HEK293 (cell line): ENCODE results near the gene SPINDOC.

Experiments
- CTCF ChIA-PET: fragments of 350-600 bp; formaldehyde crosslinking; extraction: SDS; loops from one replicate; lab custom pipeline; 2021; ENCODE audit warnings: antibody characterized with exemption; lab: Yijun Ruan, JAX
- POLR2A ChIA-PET: fragments of 300-600 bp; formaldehyde crosslinking; extraction: SDS; loops from one replicate; lab custom pipeline; 2020; ENCODE audit warnings: antibody characterized with exemption, inconsistent platforms; lab: Yijun Ruan, JAX
- H3K27ac ChIP-seq: fragments of 200-500 bp; sonication (Bioruptor generic); 2 replicates; pipeline ENCODE4 v1.5.1; 2014; ENCODE audit warnings: low read depth, low read length, control low read depth, inconsistent platforms; ENCODE audit errors: extremely low read depth
- H3K36me3 ChIP-seq, 2 experiments: fragments of 200-500 bp in 1 of 2; sonication (Bioruptor generic) in 1 of 2; 1 replicate in 1 of 2; 2 replicates in 1 of 2; pipeline ENCODE4 v1.5.1; 2014 to 2017; ENCODE audit warnings: inconsistent platforms in 2 of 2, low read length in 2 of 2; ENCODE audit not compliant: control insufficient read depth in 2 of 2, insufficient read depth in 1 of 2
- H3K4me1 ChIP-seq: fragments of 200-500 bp; sonication (Bioruptor generic); 2 replicates; pipeline ENCODE4 v1.5.1; 2014; ENCODE audit warnings: mild to moderate bottlenecking, low read length, inconsistent platforms; ENCODE audit not compliant: control insufficient read depth, insufficient read depth
- H3K4me3 ChIP-seq: 2 replicates; pipeline ENCODE4 v1.5.1; 2011; ENCODE audit warnings: low read depth, mild to moderate bottlenecking, control low read depth, low read length, moderate library complexity
- H3K9me3 ChIP-seq: fragments of 200-500 bp; sonication (Bioruptor generic); 2 replicates; pipeline ENCODE4 v1.5.1; 2014; ENCODE audit warnings: low read depth, low read length, inconsistent platforms; ENCODE audit not compliant: control insufficient read depth, insufficient read depth
- SCRT2 ChIP-seq: fragments of 450-650 bp; formaldehyde crosslinking; IDR thresholded peaks from 2 replicates; pipeline ENCODE4 v1.5.1; 2016; ENCODE audit warnings: missing biosample characterization, missing genetic modification characterization
- YY1 ChIP-seq: fragments of 450-650 bp; formaldehyde crosslinking; IDR thresholded peaks from 2 replicates; pipeline ENCODE4 v1.5.1; 2018; ENCODE audit warnings: missing biosample characterization, missing genetic modification characterization
- ZBTB21 ChIP-seq: fragments of 450-650 bp; formaldehyde crosslinking; IDR thresholded peaks from 2 replicates; pipeline ENCODE4 v1.5.1; 2017; ENCODE audit warnings: missing biosample characterization, missing genetic modification characterization
- ZEB2 ChIP-seq: fragments of 450-650 bp; formaldehyde crosslinking; IDR thresholded peaks from 2 replicates; pipeline ENCODE4 v1.5.1; 2016; ENCODE audit warnings: missing biosample characterization, missing genetic modification characterization
- ZNF121 ChIP-seq: fragments of 450-650 bp; formaldehyde crosslinking; IDR thresholded peaks from 2 replicates; pipeline ENCODE4 v1.5.1; 2016; ENCODE audit warnings: missing biosample characterization, missing genetic modification characterization
- ZNF132 ChIP-seq: fragments of 450-650 bp; formaldehyde crosslinking; IDR thresholded peaks from 2 replicates; pipeline ENCODE4 v1.5.1; 2017; ENCODE audit warnings: missing biosample characterization, missing genetic modification characterization, borderline replicate concordance
- ZNF16 ChIP-seq: fragments of 450-650 bp; formaldehyde crosslinking; IDR thresholded peaks from 2 replicates; pipeline ENCODE4 v1.5.1; 2016; ENCODE audit warnings: low read depth, missing biosample characterization, missing genetic modification characterization
- ZNF184 ChIP-seq: fragments of 450-650 bp; IDR thresholded peaks from 2 replicates; pipeline ENCODE4 v1.5.1; 2018; ENCODE audit warnings: missing biosample characterization, mild to moderate bottlenecking, missing genetic modification characterization
- ZNF335 ChIP-seq: fragments of 450-650 bp; formaldehyde crosslinking; conservative IDR thresholded peaks from 2 replicates; pipeline ENCODE4 v1.5.1; 2016; ENCODE audit warnings: missing biosample characterization, missing genetic modification characterization
- ZNF423 ChIP-seq: fragments of 450-650 bp; formaldehyde crosslinking; IDR thresholded peaks from 2 replicates; pipeline ENCODE4 v1.5.1; 2016; ENCODE audit warnings: missing biosample characterization, missing genetic modification characterization
- ZNF473 ChIP-seq: fragments of 450-650 bp; formaldehyde crosslinking; IDR thresholded peaks from 2 replicates; pipeline ENCODE4 v1.5.1; 2017; ENCODE audit warnings: missing biosample characterization, missing genetic modification characterization
- ZNF530 ChIP-seq: fragments of 450-650 bp; formaldehyde crosslinking; IDR thresholded peaks from 2 replicates; pipeline ENCODE4 v1.5.1; 2016; ENCODE audit warnings: low read depth, missing biosample characterization, missing genetic modification characterization
- ZNF561 ChIP-seq: fragments of 450-650 bp; IDR thresholded peaks from 2 replicates; pipeline ENCODE4 v1.5.1; 2018; ENCODE audit warnings: missing biosample characterization, missing genetic modification characterization, borderline replicate concordance
- ZNF585B ChIP-seq: fragments of 450-650 bp; formaldehyde crosslinking; IDR thresholded peaks from 2 replicates; pipeline ENCODE4 v1.5.1; 2016; ENCODE audit warnings: missing biosample characterization, missing genetic modification characterization
- ZNF768 ChIP-seq: fragments of 450-650 bp; formaldehyde crosslinking; IDR thresholded peaks from 2 replicates; pipeline ENCODE4 v1.5.1; 2018; ENCODE audit warnings: missing biosample characterization, mild to moderate bottlenecking, missing genetic modification characterization
- ZNF830 ChIP-seq: fragments of 450-650 bp; IDR thresholded peaks from 2 replicates; pipeline ENCODE4 v1.5.0; 2018; ENCODE audit warnings: missing biosample characterization, missing genetic modification characterization, low read depth, mild to moderate bottlenecking, moderate library complexity
- TF ChIP-seq, protein P1 (sequence below): fragments of 450-650 bp; formaldehyde crosslinking; IDR thresholded peaks from 2 replicates; pipeline ENCODE4 v1.5.1; 2017; ENCODE audit warnings: missing biosample characterization, missing genetic modification characterization
- TF ChIP-seq, protein P2 (sequence below): IDR thresholded peaks from 2 replicates; pipeline ENCODE4 v1.6.1; 2011; ENCODE audit warnings: mild to moderate bottlenecking, low read depth, low read length, borderline replicate concordance
- TF ChIP-seq, protein P3 (sequence below): fragments of 450-650 bp; formaldehyde crosslinking; IDR thresholded peaks from 2 replicates; pipeline ENCODE4 v1.5.1; 2016; ENCODE audit warnings: missing biosample characterization, missing genetic modification characterization
- TF ChIP-seq, protein P4 (sequence below): fragments of 450-650 bp; formaldehyde crosslinking; IDR thresholded peaks from 2 replicates; pipeline ENCODE4 v1.5.1; 2016; ENCODE audit warnings: missing biosample characterization, missing genetic modification characterization
- TF ChIP-seq, protein P5 (sequence below): fragments of 450-650 bp; formaldehyde crosslinking; IDR thresholded peaks from 2 replicates; pipeline ENCODE4 v1.5.1; 2016; ENCODE audit warnings: missing biosample characterization, missing genetic modification characterization
- TF ChIP-seq, protein P6 (sequence below): fragments of 450-650 bp; formaldehyde crosslinking; IDR thresholded peaks from 2 replicates; pipeline ENCODE4 v1.5.1; 2016; ENCODE audit warnings: missing biosample characterization, missing genetic modification characterization
- TF ChIP-seq, protein P7 (sequence below): fragments of 450-650 bp; formaldehyde crosslinking; IDR thresholded peaks from 2 replicates; pipeline ENCODE4 v1.5.1; 2016; ENCODE audit warnings: missing biosample characterization, missing genetic modification characterization

Gene SPINDOC

DNA sequence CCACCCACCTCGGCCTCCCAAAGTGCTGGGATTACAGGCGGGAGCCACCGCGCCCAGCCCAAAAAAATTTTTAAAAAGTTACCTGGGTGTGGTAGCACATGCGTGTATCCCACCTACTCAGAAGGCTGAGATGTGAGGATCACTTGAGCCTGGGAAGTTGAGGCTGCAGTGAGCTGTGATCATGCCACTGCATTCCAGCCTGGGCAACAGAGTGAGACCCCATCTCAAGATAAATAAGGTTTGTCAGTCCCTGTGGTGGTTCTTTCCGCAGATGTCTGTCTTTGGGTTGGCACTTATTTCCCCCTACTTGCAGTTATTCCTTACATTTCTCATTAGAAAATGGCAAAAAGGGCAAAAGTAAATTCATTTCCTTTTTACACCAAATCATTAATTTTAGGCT is 33.6 kb downstream of the SPINDOC start:
- Histone ChIP-seq H3K4me1 (0 out of 2 replicates have a peak, but pooled peaks cover 2% of the 10 kb centered on the region), H3K4me3 (no peak overlapping the region), H3K36me3 (peaks cover 0 to 14% of the 10 kb centered on the region in 2 experiments; a peak in 2 of 3 replicates), H3K9me3 (no peaks in the 10 kb centered on the region), H3K27ac (no peak overlapping the region)
- TF ChIP-seq, protein P1, sequence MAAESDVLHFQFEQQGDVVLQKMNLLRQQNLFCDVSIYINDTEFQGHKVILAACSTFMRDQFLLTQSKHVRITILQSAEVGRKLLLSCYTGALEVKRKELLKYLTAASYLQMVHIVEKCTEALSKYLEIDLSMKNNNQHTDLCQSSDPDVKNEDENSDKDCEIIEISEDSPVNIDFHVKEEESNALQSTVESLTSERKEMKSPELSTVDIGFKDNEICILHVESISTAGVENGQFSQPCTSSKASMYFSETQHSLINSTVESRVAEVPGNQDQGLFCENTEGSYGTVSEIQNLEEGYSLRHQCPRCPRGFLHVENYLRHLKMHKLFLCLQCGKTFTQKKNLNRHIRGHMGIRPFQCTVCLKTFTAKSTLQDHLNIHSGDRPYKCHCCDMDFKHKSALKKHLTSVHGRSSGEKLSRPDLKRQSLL: no peak
- TF ChIP-seq, protein P2, sequence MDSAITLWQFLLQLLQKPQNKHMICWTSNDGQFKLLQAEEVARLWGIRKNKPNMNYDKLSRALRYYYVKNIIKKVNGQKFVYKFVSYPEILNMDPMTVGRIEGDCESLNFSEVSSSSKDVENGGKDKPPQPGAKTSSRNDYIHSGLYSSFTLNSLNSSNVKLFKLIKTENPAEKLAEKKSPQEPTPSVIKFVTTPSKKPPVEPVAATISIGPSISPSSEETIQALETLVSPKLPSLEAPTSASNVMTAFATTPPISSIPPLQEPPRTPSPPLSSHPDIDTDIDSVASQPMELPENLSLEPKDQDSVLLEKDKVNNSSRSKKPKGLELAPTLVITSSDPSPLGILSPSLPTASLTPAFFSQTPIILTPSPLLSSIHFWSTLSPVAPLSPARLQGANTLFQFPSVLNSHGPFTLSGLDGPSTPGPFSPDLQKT: no peak
- TF ChIP-seq, protein P3, sequence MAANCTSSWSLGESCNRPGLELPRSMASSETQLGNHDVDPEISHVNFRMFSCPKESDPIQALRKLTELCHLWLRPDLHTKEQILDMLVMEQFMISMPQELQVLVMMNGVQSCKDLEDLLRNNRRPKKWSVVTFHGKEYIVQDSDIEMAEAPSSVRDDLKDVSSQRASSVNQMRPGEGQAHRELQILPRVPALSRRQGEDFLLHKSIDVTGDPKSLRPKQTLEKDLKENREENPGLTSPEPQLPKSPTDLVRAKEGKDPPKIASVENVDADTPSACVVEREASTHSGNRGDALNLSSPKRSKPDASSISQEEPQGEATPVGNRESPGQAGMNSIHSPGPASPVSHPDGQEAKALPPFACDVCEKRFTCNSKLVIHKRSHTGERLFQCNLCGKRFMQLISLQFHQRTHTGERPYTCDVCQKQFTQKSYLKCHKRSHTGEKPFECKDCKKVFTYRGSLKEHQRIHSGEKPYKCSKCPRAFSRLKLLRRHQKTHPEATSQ (tag by site-specific recombination): no peak
- TF ChIP-seq ZNF561 (tag by site-specific recombination) (no peak), ZNF121 (tag by site-specific recombination) (0 out of 2 replicates have a peak, but pooled peaks have one; percentile 28)
- ChIA-PET CTCF (interaction anchor here (0.9 to 1.9 kb wide), 2 partner anchors 9 to 10 kb away, joined by 3 to 5 read pairs; no protein-coding TSS in a partner anchor), POLR2A (no interaction called here)

DNA sequence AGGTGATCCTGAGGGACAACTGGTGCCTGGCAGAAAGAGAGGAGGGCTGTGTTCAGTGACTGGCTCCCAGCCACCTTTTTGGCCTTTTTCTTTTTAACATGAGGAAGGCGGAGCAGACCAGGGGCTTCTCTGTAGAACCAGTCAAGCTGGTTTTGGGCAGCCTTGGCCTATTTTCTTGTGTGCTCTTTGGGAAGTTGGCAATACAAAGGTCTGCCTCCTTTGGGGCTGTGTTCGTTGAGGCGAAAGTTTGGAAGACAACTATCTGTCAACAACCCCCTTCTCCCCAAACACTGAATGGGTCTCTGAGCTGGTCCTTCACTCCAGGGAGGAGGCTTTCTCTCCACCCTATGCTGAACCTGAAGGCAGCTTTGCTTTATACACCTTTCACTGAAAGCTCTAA is 34.1 kb downstream of the SPINDOC start:
- Histone ChIP-seq H3K36me3 (peaks cover 0 to 12% of the 10 kb centered on the region in 2 experiments; a peak in 2 of 3 replicates), H3K9me3 (no peaks in the 10 kb centered on the region), H3K4me3 (no peak overlapping the region)
- TF ChIP-seq ZNF184 (tag by site-specific recombination): no peak
- no peak for TF ChIP-seq ZBTB21
- TF ChIP-seq, protein P4, sequence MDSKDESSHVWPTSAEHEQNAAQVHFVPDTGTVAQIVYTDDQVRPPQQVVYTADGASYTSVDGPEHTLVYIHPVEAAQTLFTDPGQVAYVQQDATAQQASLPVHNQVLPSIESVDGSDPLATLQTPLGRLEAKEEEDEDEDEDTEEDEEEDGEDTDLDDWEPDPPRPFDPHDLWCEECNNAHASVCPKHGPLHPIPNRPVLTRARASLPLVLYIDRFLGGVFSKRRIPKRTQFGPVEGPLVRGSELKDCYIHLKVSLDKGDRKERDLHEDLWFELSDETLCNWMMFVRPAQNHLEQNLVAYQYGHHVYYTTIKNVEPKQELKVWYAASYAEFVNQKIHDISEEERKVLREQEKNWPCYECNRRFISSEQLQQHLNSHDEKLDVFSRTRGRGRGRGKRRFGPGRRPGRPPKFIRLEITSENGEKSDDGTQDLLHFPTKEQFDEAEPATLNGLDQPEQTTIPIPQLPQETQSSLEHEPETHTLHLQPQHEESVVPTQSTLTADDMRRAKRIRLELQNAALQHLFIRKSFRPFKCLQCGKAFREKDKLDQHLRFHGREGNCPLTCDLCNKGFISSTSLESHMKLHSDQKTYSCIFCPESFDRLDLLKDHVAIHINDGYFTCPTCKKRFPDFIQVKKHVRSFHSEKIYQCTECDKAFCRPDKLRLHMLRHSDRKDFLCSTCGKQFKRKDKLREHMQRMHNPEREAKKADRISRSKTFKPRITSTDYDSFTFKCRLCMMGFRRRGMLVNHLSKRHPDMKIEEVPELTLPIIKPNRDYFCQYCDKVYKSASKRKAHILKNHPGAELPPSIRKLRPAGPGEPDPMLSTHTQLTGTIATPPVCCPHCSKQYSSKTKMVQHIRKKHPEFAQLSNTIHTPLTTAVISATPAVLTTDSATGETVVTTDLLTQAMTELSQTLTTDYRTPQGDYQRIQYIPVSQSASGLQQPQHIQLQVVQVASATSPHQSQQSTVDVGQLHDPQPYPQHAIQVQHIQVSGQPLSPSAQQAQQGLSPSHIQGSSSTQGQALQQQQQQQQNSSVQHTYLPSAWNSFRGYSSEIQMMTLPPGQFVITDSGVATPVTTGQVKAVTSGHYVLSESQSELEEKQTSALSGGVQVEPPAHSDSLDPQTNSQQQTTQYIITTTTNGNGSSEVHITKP (tag by site-specific recombination): no peak
- TF ChIP-seq, protein P5, sequence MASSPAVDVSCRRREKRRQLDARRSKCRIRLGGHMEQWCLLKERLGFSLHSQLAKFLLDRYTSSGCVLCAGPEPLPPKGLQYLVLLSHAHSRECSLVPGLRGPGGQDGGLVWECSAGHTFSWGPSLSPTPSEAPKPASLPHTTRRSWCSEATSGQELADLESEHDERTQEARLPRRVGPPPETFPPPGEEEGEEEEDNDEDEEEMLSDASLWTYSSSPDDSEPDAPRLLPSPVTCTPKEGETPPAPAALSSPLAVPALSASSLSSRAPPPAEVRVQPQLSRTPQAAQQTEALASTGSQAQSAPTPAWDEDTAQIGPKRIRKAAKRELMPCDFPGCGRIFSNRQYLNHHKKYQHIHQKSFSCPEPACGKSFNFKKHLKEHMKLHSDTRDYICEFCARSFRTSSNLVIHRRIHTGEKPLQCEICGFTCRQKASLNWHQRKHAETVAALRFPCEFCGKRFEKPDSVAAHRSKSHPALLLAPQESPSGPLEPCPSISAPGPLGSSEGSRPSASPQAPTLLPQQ (tag by site-specific recombination): no peak
- TF ChIP-seq SCRT2 (tag by site-specific recombination): no peak
- TF ChIP-seq ZNF768: no peak
- TF ChIP-seq ZNF530: no peak
- no peak for TF ChIP-seq ZNF561 (tag by site-specific recombination)
- TF ChIP-seq, protein P6, sequence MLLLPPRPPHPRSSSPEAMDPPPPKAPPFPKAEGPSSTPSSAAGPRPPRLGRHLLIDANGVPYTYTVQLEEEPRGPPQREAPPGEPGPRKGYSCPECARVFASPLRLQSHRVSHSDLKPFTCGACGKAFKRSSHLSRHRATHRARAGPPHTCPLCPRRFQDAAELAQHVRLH (tag by site-specific recombination): no peak
- TF ChIP-seq ZNF16: no peak
- no peak for TF ChIP-seq ZNF335
- TF ChIP-seq ZEB2 (tag by site-specific recombination): no peak
- TF ChIP-seq ZNF585B (tag by site-specific recombination): no peak
- no peak for TF ChIP-seq ZNF473 (tag by site-specific recombination)
- no peak for TF ChIP-seq YY1 (tag by site-specific recombination)
- no peak for TF ChIP-seq ZNF830 (tag by site-specific recombination)
- no peak for TF ChIP-seq ZNF132
- no peak for TF ChIP-seq ZNF423 (tag by site-specific recombination)
- TF ChIP-seq, protein P7, sequence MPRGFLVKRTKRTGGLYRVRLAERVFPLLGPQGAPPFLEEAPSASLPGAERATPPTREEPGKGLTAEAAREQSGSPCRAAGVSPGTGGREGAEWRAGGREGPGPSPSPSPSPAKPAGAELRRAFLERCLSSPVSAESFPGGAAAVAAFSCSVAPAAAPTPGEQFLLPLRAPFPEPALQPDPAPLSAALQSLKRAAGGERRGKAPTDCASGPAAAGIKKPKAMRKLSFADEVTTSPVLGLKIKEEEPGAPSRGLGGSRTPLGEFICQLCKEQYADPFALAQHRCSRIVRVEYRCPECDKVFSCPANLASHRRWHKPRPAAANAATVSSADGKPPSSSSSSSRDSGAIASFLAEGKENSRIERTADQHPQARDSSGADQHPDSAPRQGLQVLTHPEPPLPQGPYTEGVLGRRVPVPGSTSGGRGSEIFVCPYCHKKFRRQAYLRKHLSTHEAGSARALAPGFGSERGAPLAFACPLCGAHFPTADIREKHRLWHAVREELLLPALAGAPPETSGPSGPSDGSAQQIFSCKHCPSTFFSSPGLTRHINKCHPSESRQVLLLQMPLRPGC: no peak
- TF ChIP-seq, all 188 proteins: peak for 0
- ChIA-PET POLR2A (interaction anchor here (1.4 kb wide), 1 partner anchor 8 kb away, joined by 5 read pairs; the partner anchor contains the start of gene MARK2), CTCF (interaction anchor here (0.9 kb wide), 2 partner anchors 10 to 153 kb away, joined by 3 read pairs; no protein-coding TSS in a partner anchor)
- Histone ChIP-seq H3K4me1 (0 out of 2 replicates have a peak, but pooled peaks cover 2% of the 10 kb centered on the region), H3K27ac (no peak overlapping the region)
